A549 (cell line): ENCODE data around the gene DTNB. TPM values are rescaled to one million over a fixed set of nuclear protein-coding genes. Genes with fewer than 3 reads are reported as not detected.

Experiments used
- ATAC-seq, 2 experiments: fragments of 200-7000 bp in 1 of 2; fragments of >200 bp in 1 of 2; cut with Nextera tagmentation in 1 of 2; cut with Tn5 transposase in 1 of 2; 3 replicates each; pipeline versions ENCODE4 v1.8.0 to v1.9.1; 2018 to 2020; ENCODE audit warnings: mild to moderate bottlenecking in 1 of 2, moderate library complexity in 1 of 2
- CTCF ChIA-PET: fragments of 300-600 bp; sonication (Branson Sonifier 250); formaldehyde crosslinking; extraction: SDS; loops from one replicate; lab custom pipeline; 2021; ENCODE audit warnings: antibody characterized with exemption, inconsistent platforms; lab: Yijun Ruan, JAX
- POLR2A ChIA-PET: fragments of 350-600 bp; formaldehyde crosslinking; extraction: SDS; loops from one replicate; lab custom pipeline; 2021; ENCODE audit warnings: antibody characterized with exemption, inconsistent platforms; lab: Yijun Ruan, JAX
- DNase-seq, 2 experiments: peaks; one replicate each; pipeline versions ENCODE4 v3.0.0 to v3.0.0-alpha.2; 2011 to 2016; ENCODE audit warnings: low read depth in 1 of 2, low spot score in 1 of 2
- FAIRE-seq: peaks from 2 replicates; lab custom pipeline; 2011; peaks lifted over from hg19 to GRCh38; lab: Jason Lieb, UNC
- H3K27ac ChIP-seq, 2 experiments: fragments of >200 bp; sonication (Bioruptor Twin); formaldehyde crosslinking; 3 replicates each; pipeline ENCODE4 v1.5.1; 2016 to 2017
- H3K4me1 ChIP-seq: fragments of >200 bp; sonication (Bioruptor Twin); formaldehyde crosslinking; 3 replicates; pipeline ENCODE4 v1.6.1; 2016
- H3K4me2 ChIP-seq: fragments of >200 bp; sonication (Bioruptor Twin); formaldehyde crosslinking; 3 replicates; pipeline ENCODE4 v1.6.1; 2016
- H3K4me3 ChIP-seq: fragments of >200 bp; sonication (Bioruptor Twin); formaldehyde crosslinking; 3 replicates; pipeline ENCODE4 v1.5.1; 2016
- H3K9me3 ChIP-seq: fragments of >200 bp; sonication (Bioruptor Twin); formaldehyde crosslinking; 3 replicates; pipeline ENCODE4 v1.6.1; 2016
- ATOH8 ChIP-seq: fragments of 250-450 bp; sonication (Bioruptor Pico); IDR thresholded peaks from 2 replicates; pipeline ENCODE4 v1.5.0; 2020; ENCODE audit warnings: low read depth, mild to moderate bottlenecking, moderate library complexity
- BHLHE40 ChIP-seq: IDR thresholded peaks from 2 replicates; pipeline ENCODE4 v1.6.1; 2012; ENCODE audit warnings: low read depth, low read length, inconsistent platforms
- CBX8 ChIP-seq: fragments of 200-600 bp; sonication (generic); IDR thresholded peaks from 2 replicates; pipeline ENCODE4 v1.6.1; 2016
- CEBPB ChIP-seq, 2 experiments: fragments of >200 bp in 1 of 2; sonication (Bioruptor Twin) in 1 of 2; formaldehyde crosslinking in 1 of 2; IDR thresholded peaks; 2 replicates each; pipeline ENCODE4 v1.6.1; 2012 to 2016
- E2F6 ChIP-seq: IDR thresholded peaks from 2 replicates; pipeline ENCODE4 v1.6.1; 2012; ENCODE audit warnings: low read depth, borderline replicate concordance
- FOSB ChIP-seq: fragments of 250-450 bp; sonication (Bioruptor Pico); IDR thresholded peaks from 2 replicates; pipeline ENCODE4 v1.5.0; 2020; ENCODE audit warnings: mild to moderate bottlenecking, moderate library complexity
- FOSL2 ChIP-seq, 2 experiments: fragments of 450-650 bp in 1 of 2; fragments of >200 bp in 1 of 2; sonication (Bioruptor Twin) in 1 of 2; formaldehyde crosslinking; IDR thresholded peaks; 2 replicates each; pipeline versions ENCODE4 v1.5.0 to v1.6.1; 2016 to 2020; ENCODE audit warnings: mild to moderate bottlenecking in 1 of 2, moderate library complexity in 1 of 2
- HDAC2 ChIP-seq: fragments of 200-600 bp; sonication (generic); IDR thresholded peaks from 2 replicates; pipeline ENCODE4 v1.6.1; 2016
- HES2 ChIP-seq: fragments of >200 bp; sonication (Bioruptor Twin); formaldehyde crosslinking; IDR thresholded peaks from 2 replicates; pipeline ENCODE4 v1.6.1; 2016
- HMGXB4 ChIP-seq: fragments of 250-450 bp; sonication (Bioruptor Pico); IDR thresholded peaks from 2 replicates; pipeline ENCODE4 v1.5.0; 2021; ENCODE audit warnings: mild to moderate bottlenecking, moderate library complexity, borderline replicate concordance
- HOXB5 ChIP-seq: fragments of 250-450 bp; sonication (Bioruptor Pico); IDR thresholded peaks from 2 replicates; pipeline ENCODE4 v1.5.0; 2020; ENCODE audit warnings: mild to moderate bottlenecking, moderate library complexity
- JUN ChIP-seq, 2 experiments: fragments of >200 bp; sonication (Bioruptor Twin); formaldehyde crosslinking; IDR thresholded peaks; 2 replicates in 1 of 2; 3 replicates in 1 of 2; pipeline ENCODE4 v1.6.1; 2016 to 2017
- KDM1A ChIP-seq: fragments of 200-600 bp; sonication (generic); IDR thresholded peaks from 2 replicates; pipeline ENCODE4 v1.6.1; 2016; ENCODE audit warnings: low read depth, mild to moderate bottlenecking
- MAZ ChIP-seq: fragments of 150-350 bp; IDR thresholded peaks from 2 replicates; pipeline ENCODE4 v1.6.1; 2014; ENCODE audit warnings: antibody characterized with exemption, low read depth, low read length, borderline replicate concordance
- NFE2L2 ChIP-seq: fragments of 150-350 bp; conservative IDR thresholded peaks from 2 replicates; pipeline ENCODE4 v1.6.1; 2014; ENCODE audit warnings: low read length
- PBX3 ChIP-seq: IDR thresholded peaks from 2 replicates; pipeline ENCODE4 v1.6.1; 2012
- PHF8 ChIP-seq: fragments of 200-600 bp; sonication (generic); IDR thresholded peaks from 2 replicates; pipeline ENCODE4 v1.6.1; 2016; ENCODE audit warnings: low read depth, mild to moderate bottlenecking, antibody characterized with exemption, moderate library complexity, borderline replicate concordance
- POLR2A ChIP-seq: IDR thresholded peaks from 2 replicates; pipeline ENCODE4 v1.6.1; 2012; ENCODE audit warnings: mild to moderate bottlenecking, low read length
- RARB ChIP-seq: fragments of 250-450 bp; sonication (Bioruptor Pico); IDR thresholded peaks from 2 replicates; pipeline ENCODE4 v1.8.0; 2021; ENCODE audit warnings: mild to moderate bottlenecking, moderate library complexity
- REST ChIP-seq: fragments of 200-600 bp; sonication (generic); IDR thresholded peaks from 2 replicates; pipeline ENCODE4 v1.6.1; 2016; ENCODE audit warnings: antibody characterized with exemption, mild to moderate bottlenecking, moderate library complexity
- RFX5 ChIP-seq: fragments of 450-650 bp; IDR thresholded peaks from 2 replicates; pipeline ENCODE4 v1.7.1; 2014; ENCODE audit warnings: antibody characterized with exemption, mild to moderate bottlenecking, moderate library complexity
- TFCP2L1 ChIP-seq: fragments of 250-450 bp; sonication (Bioruptor Pico); IDR thresholded peaks from 2 replicates; pipeline ENCODE4 v1.5.0; 2021; ENCODE audit warnings: mild to moderate bottlenecking
- USF2 ChIP-seq: fragments of 450-650 bp; IDR thresholded peaks from 2 replicates; pipeline ENCODE4 v1.6.1; 2014; ENCODE audit warnings: antibody characterized with exemption
- ZFP36 ChIP-seq: fragments of 450-650 bp; IDR thresholded peaks from 2 replicates; pipeline ENCODE4 v1.6.1; 2014; ENCODE audit warnings: borderline replicate concordance; ENCODE audit not compliant: partially characterized antibody
- ZNF302 ChIP-seq: fragments of 250-450 bp; sonication (Bioruptor Pico); IDR thresholded peaks from 2 replicates; pipeline ENCODE4 v1.9.0; 2021; ENCODE audit warnings: inconsistent platforms, mild to moderate bottlenecking, moderate library complexity
- WGBS: methylation state at CpG from one replicate; pipeline ENCODE4 v1.1.6; 2017; ENCODE audit errors: missing lambda C conversion rate; 5-methylcytosine and 5-hydroxymethylcytosine counted together
- polyA plus RNA-seq, 4 experiments: library from polyadenylated mRNA; depleted of rRNA in 3 of 4; stranded (reverse); fragments of >200 nt; fragmentation: RNase III in 1 of 4; extraction: RNeasy Plus Mini Kit Qiagen cat#74134 plus additional on column Dnase treatment in 1 of 4; gene quantifications; 2 replicates in 3 of 4; 3 replicates in 1 of 4; pipeline ENCODE4 v1.2.3, GENCODE V29; 2011 to 2017

DTNB gene
- polyA plus RNA-seq, 2 of the 4 experiments (the other 2 are of a cell fraction) = 11.2 to 32.6 TPM

GRCh38 chr2:25431604-25432003 is 241.8 kb downstream of the DTNB start (continued):
- TF ChIP-seq PBX3 = no peak

GRCh38 chr2:25430556-25430955 is 242.8 kb downstream of the DTNB start:
- H3K4me1 ChIP-seq = no peaks in the 10 kb centered on the region
- FAIRE-seq = no peak
- ChIA-PET POLR2A (no interaction called here), CTCF (no interaction called here)
- no peak overlapping the region for H3K4me3 ChIP-seq
- peaks cover 3% of the 10 kb centered on the region; the same call in 1 of the 3 replicates for H3K9me3 ChIP-seq
- ATAC-seq = no peak
- TF ChIP-seq RFX5 (no peak), HMGXB4 (CRISPR knock-in tag) (no peak), POLR2A (no peak), NFE2L2 (no peak), CBX8 (no peak), FOSL2 (IDR thresholded peaks at IDR 0.05) (no peak), FOSL2 (CRISPR knock-in tag; IDR thresholded peaks at IDR 0.05) (no peak), MAZ (no peak), JUN (IDR thresholded peaks at IDR 0.05) (no peak), ZNF302 (CRISPR knock-in tag) (no peak), PBX3 (no peak), REST (no peak), CEBPB (IDR thresholded peaks at IDR 0.05) (no peak), FOSB (CRISPR knock-in tag) (no peak), HOXB5 (CRISPR knock-in tag) (no peak), PHF8 (no peak), TFCP2L1 (CRISPR knock-in tag) (no peak)
- WGBS = 94% methylated on average over 7 of the region's 7 CpGs
- DNase-seq = no peak
- no peak overlapping the region for H3K27ac ChIP-seq
- H3K4me2 ChIP-seq = no peak overlapping the region

- 91% methylated on average over 3 of the region's 3 CpGs for WGBS
- no peak for FAIRE-seq
- Histone ChIP-seq H3K4me1 (no peaks in the 10 kb centered on the region), H3K4me3 (no peak overlapping the region), H3K27ac (no peak overlapping the region)
- CTCF ChIA-PET = interaction anchor here (0.6 to 1.5 kb wide), 9 partner anchors 10 to 122 kb away, joined by 3 to 5 read pairs (median 3); no protein-coding TSS in a partner anchor
- TF ChIP-seq USF2 (no peak), ZFP36 (no peak), POLR2A (no peak), KDM1A (no peak), E2F6 (no peak), ATOH8 (CRISPR knock-in tag) (no peak), BHLHE40 (no peak), HES2 (no peak), RARB (CRISPR knock-in tag) (no peak), HDAC2 (no peak)
- TF ChIP-seq, all 56 proteins: peak for 0
- DNase-seq = no peak
- Histone ChIP-seq H3K4me2 (no peak overlapping the region), H3K9me3 (no peaks in the 10 kb centered on the region)
- POLR2A ChIA-PET = no interaction called here
- no peak for ATAC-seq
Observed at GRCh38 chr2:25426326-25426725, 247.1 kb downstream of the DTNB start.
